Measurements from ENCODE around the gene HPS3.

HPS3 gene

DNA sequence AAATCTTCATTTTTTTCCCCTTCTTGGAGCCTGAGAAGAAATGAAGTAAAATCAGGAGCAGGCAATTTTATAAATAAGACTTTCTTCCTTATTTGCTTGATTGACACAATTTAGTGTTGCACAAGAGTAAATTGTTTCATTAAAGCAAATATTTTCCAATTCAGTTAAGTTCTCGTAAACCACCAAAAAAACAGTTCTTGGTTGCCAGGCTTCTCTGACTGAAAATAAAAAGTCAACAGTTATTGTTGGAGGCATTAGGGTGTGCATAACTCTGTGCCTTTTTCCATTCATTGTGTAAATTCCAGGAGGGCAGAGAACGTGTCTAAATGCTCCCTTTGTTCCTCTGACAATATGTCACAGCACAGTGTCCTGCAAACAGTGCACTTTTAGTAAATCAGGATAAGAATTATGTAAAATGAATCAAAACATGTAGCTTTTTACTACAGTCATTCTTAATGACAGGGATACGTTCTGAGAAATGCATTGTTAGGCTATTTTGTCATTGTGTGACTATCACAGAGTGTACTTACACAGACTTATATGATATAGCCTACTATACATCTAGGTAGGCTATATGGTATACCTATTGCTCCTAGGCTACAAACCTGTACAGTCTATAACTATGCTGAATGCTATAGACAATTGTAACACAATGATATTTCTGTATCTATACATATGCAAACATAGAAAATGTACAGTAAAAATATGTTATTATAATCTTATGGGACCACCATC is 92.5 kb downstream of the HPS3 start, which contains the start of gene CP:
Gene CP, minus strand, starts transcription at position 47 of the 735 bp plus-strand sequence. Its CDS starts 37 bp downstream, at position 10.
- H3K27me3 ChIP-seq = no peaks in the 10 kb centered on the region
- DNase-seq = no peak
- H3K36me3 ChIP-seq = no peaks in the 10 kb centered on the region
- no peak within 1 kb of the TSS for H3K4me3 ChIP-seq (ENCODE audit: low read depth, low read length)
- peaks cover 5% of the 10 kb centered on the region; the same call in 1 of the 2 replicates for H3K4me1 ChIP-seq
- TF ChIP-seq CTCF (IDR thresholded peaks at IDR 0.05; ENCODE audit: low read depth, low read length) = no peak
- no peaks in the 10 kb centered on the region for H3K9me3 ChIP-seq

All from BE2C (cell line).